Stimulated activated CD8-positive, alpha-beta memory T cell treated with anti-CD3 and anti-CD28 coated beads, Interleukin-12 subunit alpha, Interleukin-12 subunit beta, amount 100 ng/mL, for 24 hours (primary cell): Measurements from ENCODE around the gene ZNF324B.
"Not testable (repeated sequence)": the region's sequence is repeated elsewhere in the genome, so short reads cannot be mapped to it uniquely, and the experiment has no call there.

ENCODE experiments used
- DNase-seq: peaks from one replicate; pipeline ENCODE4 v3.0.0-alpha.2; 2020; ENCODE audit errors: extremely low read depth

ZNF324B gene

GRCh38 chr19:58480481-58480830 lies 29.0 kb downstream of the ZNF324B start:
- no peak for DNase-seq

GRCh38 chr19:58480831-58481230 lies 29.4 kb downstream of the ZNF324B start:
- no peak for DNase-seq

GRCh38 chr19:58482372-58482771 lies 30.9 kb downstream of the ZNF324B start:
- DNase-seq, result no peak

GRCh38 chr19:58483776-58484175 lies 32.4 kb downstream of the ZNF324B start:
- no peak for DNase-seq

DNA sequence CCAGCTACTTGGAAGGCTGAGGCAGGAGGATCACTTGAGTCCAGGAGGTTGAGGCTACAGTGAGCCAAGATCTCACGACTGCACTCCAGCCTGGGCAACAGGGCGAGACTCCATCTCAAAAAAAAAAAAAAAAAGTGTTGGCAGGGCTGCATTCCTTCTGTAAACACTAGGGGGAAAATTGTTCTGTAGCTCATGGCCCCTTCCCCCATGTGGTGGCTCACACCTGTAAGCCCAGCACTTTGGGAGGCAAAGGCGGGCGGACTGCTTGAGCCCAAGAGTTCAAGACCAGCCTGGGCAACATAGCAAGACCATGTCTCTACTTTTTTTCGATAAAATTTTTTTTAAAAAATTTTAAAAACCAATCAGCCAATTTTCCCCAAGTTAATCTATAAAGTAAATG lies 32.9 kb downstream of the ZNF324B start:
- DNase-seq, result not testable (repeated sequence)

GRCh38 chr19:58491393-58491792 lies 40.0 kb downstream of the ZNF324B start:
- DNase-seq, result no peak

GRCh38 chr19:58492265-58492664 lies 40.8 kb downstream of the ZNF324B start:
- DNase-seq, result no peak

GRCh38 chr19:58497634-58498170 lies 46.3 kb downstream of the ZNF324B start:
- no peak for DNase-seq

- DNase-seq, result no peak
Measured at GRCh38 chr19:58498316-58499020, 47.0 kb downstream of the ZNF324B start.

- DNase-seq, result peak; percentile 99
Measured at GRCh38 chr19:58499021-58499927, 47.9 kb downstream of the ZNF324B start.

DNA sequence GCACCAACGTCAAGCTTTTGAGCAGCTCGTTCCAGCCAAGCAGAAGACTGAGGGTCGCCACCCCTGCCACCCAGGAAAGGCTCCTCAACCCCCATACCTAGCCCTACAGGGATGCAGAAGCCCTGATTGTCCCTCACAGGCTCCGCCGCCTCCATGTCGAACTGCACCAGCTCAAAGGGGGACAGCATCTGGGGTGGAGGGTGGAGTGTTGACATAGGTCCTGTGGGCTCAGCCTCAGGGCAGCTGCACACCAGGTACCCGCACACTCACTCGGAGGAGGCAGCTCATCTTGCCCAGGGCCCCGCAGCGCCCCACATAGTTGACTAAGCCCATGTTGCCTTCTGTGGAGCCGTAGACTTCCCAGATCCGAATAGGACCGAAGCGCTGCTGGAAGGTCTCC lies 48.8 kb downstream of the ZNF324B start:
- no peak for DNase-seq
